Measurements from ENCODE around the gene MAD2L2. TPM values are rescaled to one million over a fixed set of nuclear protein-coding genes. Genes with fewer than 3 reads are reported as not detected.

MAD2L2 gene
- polyA plus RNA-seq, 12 donors = 15.8 to 39.8 (median 25.1) TPM; not detected in 1

DNA sequence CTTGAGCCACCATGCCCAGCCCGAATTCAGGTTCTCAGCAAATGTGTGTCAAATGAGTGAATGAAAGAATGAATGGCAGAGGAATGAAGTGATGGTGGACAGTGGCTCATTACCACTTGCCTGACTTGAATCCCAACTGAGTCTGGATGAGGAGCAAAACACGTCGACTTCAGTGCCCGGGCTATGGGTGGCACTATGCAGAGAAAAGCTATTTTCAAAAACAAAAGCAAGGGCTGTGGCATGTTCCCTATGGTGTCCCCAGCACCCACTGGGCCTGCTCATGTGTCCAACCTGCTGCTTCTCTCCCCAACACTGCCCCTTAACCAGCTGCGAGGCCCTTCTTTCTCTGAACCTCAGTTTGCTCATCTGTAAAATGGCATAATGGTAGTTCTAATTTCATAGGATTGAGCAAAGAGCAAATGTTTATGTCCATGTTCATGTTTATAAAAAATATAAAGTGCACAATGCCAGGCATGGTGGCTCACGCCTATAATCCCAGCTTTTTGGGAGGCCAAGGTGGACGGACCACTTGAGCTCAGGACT, 4.3 kb upstream of the MAD2L2 start:
- no peak for DNase-seq

DNA sequence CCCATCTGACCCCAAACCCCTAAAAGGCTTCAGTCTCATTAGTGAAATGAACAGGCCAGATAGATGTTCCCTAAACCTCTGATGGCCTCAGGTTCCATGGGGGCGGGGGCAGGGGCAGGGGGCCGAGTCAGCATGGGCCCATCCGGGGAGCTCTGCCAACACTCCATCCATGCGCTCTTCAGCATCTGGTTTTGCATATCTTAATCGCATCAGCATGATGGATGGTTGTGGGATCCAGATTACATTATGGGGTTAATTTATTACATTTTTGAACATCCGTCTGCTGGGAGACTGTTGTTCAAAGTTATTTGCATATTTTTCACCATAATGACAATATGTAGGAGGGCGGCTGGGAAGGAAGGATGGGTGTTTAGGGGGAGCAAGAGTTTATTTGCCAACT, 3.1 kb upstream of the MAD2L2 start:
- DNase-seq = no peak

GRCh38 chr1:11682799-11683198, 1.9 kb upstream of the MAD2L2 start:
- DNase-seq = no peak

DNA sequence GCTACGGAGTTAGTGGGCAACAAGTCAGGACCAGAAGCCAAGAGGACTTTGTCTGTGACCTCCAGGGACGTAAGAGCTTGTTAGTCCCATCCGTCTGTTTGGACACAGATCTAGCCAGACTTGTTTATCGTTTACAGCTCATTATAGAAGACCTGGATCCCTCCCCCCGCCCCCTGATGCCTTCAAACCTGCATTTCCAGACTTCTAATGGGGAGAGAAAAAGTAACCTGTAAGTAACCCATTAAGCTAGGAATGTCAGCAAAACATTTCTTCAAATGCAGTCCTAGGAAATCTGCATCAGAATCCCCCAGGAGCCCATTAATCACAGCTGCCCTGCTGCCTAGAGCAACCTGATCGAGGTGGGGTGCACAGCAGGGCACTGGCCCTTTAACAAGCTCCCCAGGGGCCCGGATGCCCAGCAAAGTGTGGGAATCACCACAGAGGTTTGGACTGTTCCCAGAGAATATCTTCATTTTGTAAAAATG, 1.4 kb upstream of the MAD2L2 start:
- DNase-seq = no peak

- no peak for DNase-seq
Observed at GRCh38 chr1:11680270-11681070, 478 bp downstream of the MAD2L2 start.

- DNase-seq = no peak
Observed at GRCh38 chr1:11678442-11678841, 2.5 kb downstream of the MAD2L2 start.

GRCh38 chr1:11676386-11677103, 4.4 kb downstream of the MAD2L2 start:
- DNase-seq = no peak

DNA sequence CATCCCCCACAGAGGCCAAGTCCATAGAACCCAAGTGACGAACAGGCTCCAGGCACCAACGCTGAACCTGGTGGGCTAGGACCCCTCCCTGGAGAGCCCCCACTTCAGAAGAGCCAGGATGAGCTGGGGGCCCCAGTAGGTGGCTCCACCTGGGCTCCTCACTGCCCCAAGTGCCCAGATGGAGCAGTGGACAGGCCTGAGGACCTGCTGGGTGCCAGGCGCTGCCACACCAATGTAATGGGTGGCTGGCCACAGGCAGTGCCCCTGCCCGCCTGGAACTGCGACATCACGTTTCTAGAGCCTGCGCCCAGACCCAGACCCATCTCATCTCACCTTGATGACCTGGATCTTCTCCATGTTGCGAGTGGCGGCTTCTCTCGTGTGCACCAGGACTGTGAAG, 5.6 kb downstream of the MAD2L2 start:
- DNase-seq = no peak

GRCh38 chr1:11674488-11674887, 6.5 kb downstream of the MAD2L2 start:
- DNase-seq = no peak

DNA sequence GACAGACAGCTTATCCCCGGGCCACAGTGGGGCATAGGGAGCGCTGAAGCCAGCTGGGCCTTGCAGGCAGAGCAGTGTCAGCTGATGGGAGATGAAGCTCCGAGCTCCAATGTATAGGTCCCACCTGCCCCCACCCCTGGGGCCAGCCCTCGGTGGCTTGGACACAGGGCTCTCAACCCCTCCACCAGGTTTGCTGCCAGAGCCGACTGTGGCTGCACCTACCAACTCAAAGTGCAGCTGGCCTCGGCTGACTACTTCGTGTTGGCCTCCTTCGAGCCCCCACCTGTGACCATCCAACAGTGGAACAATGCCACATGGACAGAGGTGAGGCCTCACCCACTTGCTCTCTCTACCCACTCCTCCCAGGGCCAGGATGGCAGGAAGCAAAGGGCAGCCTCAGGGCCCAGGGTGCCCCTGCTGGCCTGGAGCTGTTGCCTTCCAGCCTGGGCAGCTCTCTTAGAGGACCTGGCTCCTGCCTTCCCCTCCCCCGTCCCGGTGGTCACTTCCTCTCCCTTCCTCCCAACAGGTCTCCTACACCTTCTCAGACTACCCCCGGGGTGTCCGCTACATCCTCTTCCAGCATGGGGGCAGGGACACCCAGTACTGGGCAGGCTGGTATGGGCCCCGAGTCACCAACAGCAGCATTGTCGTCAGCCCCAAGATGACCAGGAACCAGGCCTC, 7.7 kb downstream of the MAD2L2 start:
- DNase-seq = no peak

DNA sequence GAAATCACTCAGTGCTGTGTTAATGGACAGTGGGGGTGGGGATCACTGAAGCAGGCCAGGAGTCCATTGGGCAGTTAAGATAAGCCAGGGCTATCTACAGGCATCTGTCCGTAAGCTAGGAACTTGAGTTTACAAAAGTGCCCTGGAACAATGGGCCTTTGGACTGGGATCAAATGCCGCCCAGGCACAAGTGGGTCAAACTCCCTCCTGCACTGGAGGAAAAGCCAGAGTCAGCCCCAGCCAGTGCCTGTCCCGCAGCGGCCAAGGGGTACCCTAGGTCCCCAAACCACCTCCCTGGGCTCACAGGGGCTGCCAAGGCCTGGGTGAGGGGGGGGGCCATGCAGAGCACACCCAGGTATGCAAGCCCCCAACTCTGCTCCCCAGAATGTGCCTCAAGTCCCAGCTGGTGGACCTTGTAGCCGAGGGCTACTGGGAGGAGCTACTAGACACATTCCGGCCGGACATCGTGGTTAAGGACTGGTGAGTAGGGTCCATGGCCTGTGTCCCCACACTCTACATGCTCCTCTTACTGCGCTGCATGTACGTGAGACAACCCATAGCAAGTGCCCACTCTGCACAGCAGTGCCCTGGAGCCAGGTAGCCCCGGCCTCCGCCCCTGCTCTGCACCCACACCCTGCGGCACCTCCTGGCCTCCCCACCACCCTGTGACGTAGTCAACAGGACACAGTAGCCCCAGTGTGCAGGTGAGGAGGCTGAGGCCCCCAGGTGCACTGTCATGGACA, 9.2 kb downstream of the MAD2L2 start:
- DNase-seq = no peak

- no peak for DNase-seq
Observed at GRCh38 chr1:11671205-11671543, 9.8 kb downstream of the MAD2L2 start.

DNA sequence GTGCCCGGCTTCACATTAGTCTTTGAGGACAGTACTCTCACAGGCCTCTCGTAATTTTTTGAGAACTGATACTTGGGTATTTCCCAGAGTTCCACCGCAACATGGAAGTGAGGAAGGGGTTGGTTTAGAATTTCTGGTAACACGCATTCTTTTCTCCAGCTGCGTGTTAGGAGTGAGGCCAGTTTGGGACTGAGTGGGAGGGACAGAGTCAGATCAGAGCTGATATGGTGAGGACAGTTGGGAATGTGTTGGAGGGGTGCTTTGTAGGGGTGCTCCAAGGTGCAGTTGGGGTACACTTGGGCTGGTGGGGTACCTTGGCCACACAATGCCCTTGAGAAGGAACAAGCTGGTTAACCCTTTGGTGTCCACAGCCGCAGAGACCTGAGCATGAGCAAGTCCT, 10.2 kb downstream of the MAD2L2 start:
- DNase-seq = no peak

DNA sequence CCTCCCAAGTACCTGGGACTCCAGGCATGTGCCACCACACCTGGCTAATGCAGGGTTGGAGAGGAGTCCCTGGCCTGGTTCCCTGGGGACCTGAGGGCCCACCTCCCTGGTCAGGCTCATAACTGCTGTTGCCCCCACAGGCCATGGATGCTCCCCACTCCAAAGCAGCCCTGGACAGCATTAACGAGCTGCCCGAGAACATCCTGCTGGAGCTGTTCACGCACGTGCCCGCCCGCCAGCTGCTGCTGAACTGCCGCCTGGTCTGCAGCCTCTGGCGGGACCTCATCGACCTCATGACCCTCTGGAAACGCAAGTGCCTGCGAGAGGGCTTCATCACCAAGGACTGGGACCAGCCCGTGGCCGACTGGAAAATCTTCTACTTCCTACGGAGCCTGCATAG, 12.4 kb downstream of the MAD2L2 start:
- DNase-seq = no peak

DNA sequence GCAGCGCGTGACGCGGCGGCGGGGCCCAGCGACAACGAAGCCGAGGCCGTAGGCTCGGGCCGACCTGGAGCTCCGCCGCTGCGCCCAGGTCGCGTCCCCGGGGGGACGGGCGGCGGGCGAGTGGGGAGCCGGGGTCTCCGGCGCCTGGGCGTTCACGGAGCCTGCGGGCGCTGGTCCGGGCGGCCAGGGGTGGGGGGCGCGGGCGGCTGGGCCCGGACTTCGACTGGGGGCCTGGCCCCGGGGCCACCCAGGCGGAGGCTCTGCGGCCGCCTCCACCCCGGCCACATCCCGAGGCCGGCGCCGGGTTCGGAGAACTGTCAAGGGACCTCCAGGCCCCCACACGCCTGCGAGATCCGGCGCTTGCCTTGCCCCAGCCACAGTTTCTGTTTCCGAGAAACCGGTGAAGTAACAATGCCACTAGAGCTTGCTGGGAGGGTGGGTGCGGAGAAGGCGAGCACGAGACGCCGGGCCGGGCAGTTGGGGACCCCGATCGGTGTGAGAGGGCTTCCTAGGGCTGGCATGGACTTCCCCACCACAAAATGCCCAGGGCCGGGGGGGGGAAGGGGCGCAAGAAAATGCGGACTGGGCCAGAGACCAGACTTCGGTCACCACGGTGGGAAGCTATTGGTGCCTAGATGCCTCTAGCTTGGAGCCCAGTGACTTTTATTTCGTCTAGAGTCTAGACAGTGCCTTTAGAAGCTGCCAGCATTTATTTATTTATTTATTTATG, 16.4 kb downstream of the MAD2L2 start:
- DNase-seq = peak; percentile 43

DNA sequence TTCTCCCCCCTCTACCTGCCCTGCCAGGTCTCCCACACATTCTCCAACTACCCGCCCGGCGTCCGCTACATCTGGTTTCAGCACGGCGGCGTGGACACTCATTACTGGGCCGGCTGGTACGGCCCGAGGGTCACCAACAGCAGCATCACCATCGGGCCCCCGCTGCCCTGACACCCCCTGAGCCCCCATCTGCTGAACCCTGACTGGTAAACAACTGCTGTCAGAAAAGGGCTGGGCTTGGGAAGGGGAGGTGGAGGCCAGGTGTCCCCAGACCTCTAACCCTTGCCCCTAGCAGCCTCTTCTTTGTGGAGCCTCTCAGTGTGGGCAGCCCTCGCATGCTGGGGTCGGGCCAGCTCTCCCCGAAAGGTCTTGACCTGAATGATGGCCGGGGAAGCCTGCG, 19.8 kb downstream of the MAD2L2 start:
- no peak for DNase-seq

DNA sequence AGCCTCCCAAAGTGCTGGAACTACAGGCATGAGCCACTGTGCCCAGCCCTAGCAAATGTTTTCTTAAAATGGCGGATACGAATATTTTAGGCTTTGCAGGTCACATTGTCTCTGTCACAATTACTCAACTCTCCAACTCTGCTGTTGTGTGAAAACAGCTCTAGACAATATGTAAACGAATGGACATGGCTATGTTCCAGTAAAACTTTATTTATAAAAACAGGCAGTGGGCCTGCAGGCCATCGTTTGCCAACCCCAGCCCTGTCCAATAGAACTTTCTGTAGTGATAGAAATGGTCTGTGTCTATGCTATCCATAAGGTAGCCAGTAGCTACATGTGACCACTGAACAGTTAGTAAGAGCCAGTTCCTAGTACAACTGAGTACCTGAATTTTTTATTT, 21.2 kb downstream of the MAD2L2 start:
- no peak for DNase-seq

GRCh38 chr1:11658542-11658941, 22.4 kb downstream of the MAD2L2 start:
- DNase-seq = no peak

- no peak for DNase-seq
Observed at GRCh38 chr1:11657654-11658053, 23.3 kb downstream of the MAD2L2 start.

- no peak for DNase-seq
Observed at GRCh38 chr1:11654939-11655808, 25.8 kb downstream of the MAD2L2 start.
